Mucosa of descending colon (tissue), 3 donors: ENCODE measurements around the gene PTPRT. TPM values are rescaled to one million over a fixed set of nuclear protein-coding genes. Genes with fewer than 3 reads are reported as not detected.

ENCODE experiments used
- ATAC-seq: fragments of 200-7000 bp; cut with Tn5 transposase; one replicate; pipeline ENCODE4 v1.9.1; 2020; ENCODE audit warnings: mild to moderate bottlenecking, moderate library complexity
- DNase-seq, 3 donors: peaks; one replicate each; pipeline ENCODE4 v3.0.0-alpha.2; 2020
- H3K36me3 ChIP-seq: fragments of 200-600 bp; one replicate; pipeline ENCODE4 v1.8.0; 2021; ENCODE audit warnings: low read depth, mild to moderate bottlenecking
- H3K4me1 ChIP-seq: fragments of 200-600 bp; one replicate; pipeline ENCODE4 v1.8.0; 2021; ENCODE audit warnings: low read depth, mild to moderate bottlenecking
- H3K4me3 ChIP-seq: fragments of 200-600 bp; one replicate; pipeline ENCODE4 v1.8.0; 2021; ENCODE audit warnings: mild to moderate bottlenecking
- H3K9me3 ChIP-seq: fragments of 200-600 bp; one replicate; pipeline ENCODE4 v1.8.0; 2021; ENCODE audit warnings: mild to moderate bottlenecking
- CTCF ChIP-seq: fragments of 200-600 bp; IDR thresholded peaks from one replicate; pipeline ENCODE4 v1.8.0; 2022; ENCODE audit warnings: antibody characterized with exemption, mild to moderate bottlenecking
- intact Hi-C, 2 donors: fragments of 100-400 bp; cut with DNase I in 1 of 2; cut with micrococcal nuclease in 1 of 2; formaldehyde crosslinking; loops; one replicate each; pipeline versions ENCODE4 v1.11.0 to v1.11.1; 2022; cut with DNase I, micrococcal nuclease
- total RNA-seq, 3 donors: library from RNA; stranded (reverse); fragmentation: NEBNext Ultra II Directional in 2 of 3; extraction: Animal tissue kit (Norgen Biotek cat#: 25700) in 2 of 3; gene quantifications; one replicate each; pipeline versions ENCODE4 v1.2.1 to v1.2.4, GENCODE V29; 2021 to 2023
- donor health status: DM: no; HTN: no; CAD: no; lungs with moderate emphysema.
- donor health status: DM: no; HTN: no; CAD: no.
- donor health status: DM: no; HTN: yes; CAD: no.

Gene PTPRT
- total RNA-seq, 3 donors from 2014 or later, result 0.19 to 0.43 (median 0.38) TPM

DNA sequence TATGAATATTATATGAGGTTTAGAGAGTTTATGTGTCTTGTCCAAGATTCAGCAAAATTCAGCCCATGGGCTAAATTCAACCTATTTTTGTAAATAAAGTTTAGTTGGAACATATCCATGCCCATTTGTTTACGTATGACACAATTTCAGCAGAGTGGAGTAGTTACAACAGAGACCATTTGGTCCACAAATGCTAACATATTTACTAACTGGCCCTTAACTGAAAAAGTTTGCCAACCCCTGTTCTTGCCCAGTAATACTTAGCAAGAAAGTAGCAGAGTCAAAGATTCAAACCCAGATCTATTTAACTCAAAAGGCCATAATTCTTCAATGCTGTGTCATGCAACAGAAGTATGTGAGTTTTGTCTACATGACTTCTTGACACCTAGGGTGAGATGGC lies 561.0 kb downstream of the PTPRT start:
- intact Hi-C loops, result no loop called here
- no peak for ATAC-seq
- no peaks in the 10 kb centered on the region for H3K9me3 ChIP-seq

DNA sequence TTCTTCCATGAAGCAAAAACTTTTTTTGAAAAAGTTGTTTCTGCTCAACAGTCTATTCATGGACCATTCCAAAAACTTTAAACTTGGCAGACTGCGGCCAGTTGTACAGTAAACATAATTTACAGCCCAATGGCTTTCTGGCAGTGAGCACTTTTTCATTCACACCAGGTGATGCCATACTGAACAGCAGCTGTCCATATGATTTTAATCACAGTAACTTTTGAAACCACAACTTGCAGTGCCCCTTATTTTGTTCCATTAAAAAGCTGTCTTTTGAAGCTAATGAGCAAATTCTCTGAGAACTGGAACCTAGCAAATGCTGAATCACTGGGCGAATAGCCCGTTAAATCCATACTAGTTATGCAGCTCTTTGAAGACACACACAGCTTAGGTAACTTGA lies 576.6 kb downstream of the PTPRT start:
- Histone ChIP-seq H3K9me3 (no peaks in the 10 kb centered on the region), H3K36me3 (no peaks in the 10 kb centered on the region), H3K4me1 (no peaks in the 10 kb centered on the region), H3K4me3 (no peak overlapping the region)
- DNase-seq (no peak), ATAC-seq (no peak)
- TF ChIP-seq CTCF, result no peak
- intact Hi-C loops, result no loop called here

More for the DNA sequence above, 561.0 kb downstream of the PTPRT start:
- no peaks in the 10 kb centered on the region for H3K36me3 ChIP-seq
- DNase-seq, result no peak
- no peaks in the 10 kb centered on the region for H3K4me1 ChIP-seq
- TF ChIP-seq CTCF, result no peak
- no peak overlapping the region for H3K4me3 ChIP-seq

GRCh38 chr20:42611889-42612837 lies 577.5 kb downstream of the PTPRT start:
- TF ChIP-seq CTCF, result no peak
- Histone ChIP-seq H3K36me3 (no peaks in the 10 kb centered on the region), H3K9me3 (no peaks in the 10 kb centered on the region), H3K4me3 (no peak overlapping the region), H3K4me1 (no peaks in the 10 kb centered on the region)
- DNase-seq (no peak), ATAC-seq (no peak)
- intact Hi-C loops, result no loop called here

GRCh38 chr20:42611423-42611822 lies 578.3 kb downstream of the PTPRT start:
- TF ChIP-seq CTCF, result no peak
- H3K9me3 ChIP-seq, result no peaks in the 10 kb centered on the region
- intact Hi-C loops, result no loop called here
- no peaks in the 10 kb centered on the region for H3K4me1 ChIP-seq
- H3K36me3 ChIP-seq, result no peaks in the 10 kb centered on the region
- no peak for DNase-seq
- ATAC-seq, result no peak
- H3K4me3 ChIP-seq, result no peak overlapping the region

GRCh38 chr20:42610070-42610469 lies 579.6 kb downstream of the PTPRT start:
- intact Hi-C loops, result no loop called here
- no peak for ATAC-seq
- no peaks in the 10 kb centered on the region for H3K36me3 ChIP-seq

More at GRCh38 chr20:42610070-42610469, 579.6 kb downstream of the PTPRT start:
- no peaks in the 10 kb centered on the region for H3K9me3 ChIP-seq
- TF ChIP-seq CTCF, result no peak
- DNase-seq, result no peak
- H3K4me1 ChIP-seq, result no peaks in the 10 kb centered on the region
- H3K4me3 ChIP-seq, result no peak overlapping the region
